22Rv1 (cell line): ENCODE measurements around the gene HAND1.

Source experiments
- ZFX ChIP-seq: fragments of 450-650 bp; IDR thresholded peaks from 2 replicates; pipeline ENCODE4 v1.6.1; 2017; ENCODE audit warnings: antibody characterized with exemption, borderline replicate concordance
- TF ChIP-seq, protein P1 (sequence below): fragments of 450-650 bp; IDR thresholded peaks from 2 replicates; pipeline ENCODE4 v1.5.1; 2017; ENCODE audit warnings: mild to moderate bottlenecking

DNA sequence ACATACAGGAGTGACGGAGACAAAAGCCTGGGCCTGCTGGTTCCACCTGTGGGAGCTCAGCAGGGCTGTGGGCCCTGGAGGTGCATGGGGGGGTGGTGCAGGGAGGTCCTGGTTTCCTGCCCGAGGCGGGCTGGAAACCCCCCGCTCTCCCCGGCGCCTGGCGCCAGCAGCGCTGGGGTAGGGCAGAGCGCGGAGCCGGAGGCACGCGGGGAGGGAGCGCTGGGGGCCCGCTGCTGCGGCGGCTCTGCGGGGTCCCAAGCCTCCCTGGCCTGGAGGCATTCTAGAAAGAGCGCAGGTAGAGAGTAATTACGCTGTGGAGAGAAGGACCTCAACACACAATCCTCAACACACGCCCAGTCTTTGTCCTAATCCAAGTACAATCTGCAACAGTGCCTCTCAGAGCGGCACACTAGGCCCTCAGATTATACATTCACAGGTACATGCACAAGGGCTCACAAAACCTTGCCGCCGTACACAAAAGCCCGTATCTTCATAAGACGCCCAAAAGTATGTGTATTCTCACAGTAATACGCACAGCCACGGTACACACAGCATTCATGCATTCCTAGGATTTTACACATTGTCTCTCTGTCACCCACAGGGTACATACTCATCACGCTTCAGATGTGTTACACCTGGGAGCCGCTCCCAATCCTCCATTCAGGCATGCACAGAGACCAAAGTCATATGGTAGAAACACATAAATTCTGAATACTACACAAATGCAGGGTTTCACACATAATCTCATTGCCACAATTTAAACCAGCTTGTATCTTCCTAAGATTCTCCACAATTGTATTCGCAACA, 2.1 kb upstream of the HAND1 start:
- TF ChIP-seq, protein P1, sequence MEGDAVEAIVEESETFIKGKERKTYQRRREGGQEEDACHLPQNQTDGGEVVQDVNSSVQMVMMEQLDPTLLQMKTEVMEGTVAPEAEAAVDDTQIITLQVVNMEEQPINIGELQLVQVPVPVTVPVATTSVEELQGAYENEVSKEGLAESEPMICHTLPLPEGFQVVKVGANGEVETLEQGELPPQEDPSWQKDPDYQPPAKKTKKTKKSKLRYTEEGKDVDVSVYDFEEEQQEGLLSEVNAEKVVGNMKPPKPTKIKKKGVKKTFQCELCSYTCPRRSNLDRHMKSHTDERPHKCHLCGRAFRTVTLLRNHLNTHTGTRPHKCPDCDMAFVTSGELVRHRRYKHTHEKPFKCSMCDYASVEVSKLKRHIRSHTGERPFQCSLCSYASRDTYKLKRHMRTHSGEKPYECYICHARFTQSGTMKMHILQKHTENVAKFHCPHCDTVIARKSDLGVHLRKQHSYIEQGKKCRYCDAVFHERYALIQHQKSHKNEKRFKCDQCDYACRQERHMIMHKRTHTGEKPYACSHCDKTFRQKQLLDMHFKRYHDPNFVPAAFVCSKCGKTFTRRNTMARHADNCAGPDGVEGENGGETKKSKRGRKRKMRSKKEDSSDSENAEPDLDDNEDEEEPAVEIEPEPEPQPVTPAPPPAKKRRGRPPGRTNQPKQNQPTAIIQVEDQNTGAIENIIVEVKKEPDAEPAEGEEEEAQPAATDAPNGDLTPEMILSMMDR, result no peak
- no peak for TF ChIP-seq ZFX
